SKM-1 (cell line): ENCODE measurements around the gene EVX1.

Source experiments
- DNase-seq: peaks from one replicate; lab custom pipeline; 2025; ENCODE audit not compliant: unreplicated experiment; lab: John Stamatoyannopoulos, UW

EVX1 gene

GRCh38 chr7:27229448-27229847, 13.2 kb upstream of the EVX1 start:
- DNase-seq = no peak

GRCh38 chr7:27235387-27236311, 7.0 kb upstream of the EVX1 start:
- DNase-seq = no peak

- no peak for DNase-seq
Observed at GRCh38 chr7:27237735-27238334, 4.8 kb upstream of the EVX1 start.

GRCh38 chr7:27238979-27239386, 3.6 kb upstream of the EVX1 start:
- no peak for DNase-seq

- no peak for DNase-seq
Observed at GRCh38 chr7:27239387-27240014, 3.1 kb upstream of the EVX1 start.

GRCh38 chr7:27240015-27240731, 2.4 kb upstream of the EVX1 start:
- DNase-seq = no peak

GRCh38 chr7:27241189-27242056, 1.2 kb upstream of the EVX1 start:
- no peak for DNase-seq

GRCh38 chr7:27242154-27242553, 448 bp upstream of the EVX1 start:
- DNase-seq = no peak

GRCh38 chr7:27243340-27244163, 950 bp downstream of the EVX1 start:
- no peak for DNase-seq

GRCh38 chr7:27244488-27245123, 2.0 kb downstream of the EVX1 start:
- no peak for DNase-seq

- DNase-seq = no peak
Observed at GRCh38 chr7:27245124-27245797, 2.7 kb downstream of the EVX1 start.

GRCh38 chr7:27245798-27246691, 3.4 kb downstream of the EVX1 start:
- no peak for DNase-seq

GRCh38 chr7:27247000-27247399, 4.4 kb downstream of the EVX1 start:
- no peak for DNase-seq

GRCh38 chr7:27247452-27248426, 5.1 kb downstream of the EVX1 start:
- no peak for DNase-seq

- no peak for DNase-seq
Observed at GRCh38 chr7:27248427-27248806, 5.8 kb downstream of the EVX1 start.
